VCaP (cell line): ENCODE measurements around the gene ZNF808.
"Not testable (repeated sequence)": the region's sequence is repeated elsewhere in the genome, so short reads cannot be mapped to it uniquely, and the experiment has no call there.

Experiments used
- H3K27ac ChIP-seq: fragments of 450-650 bp; 2 replicates; pipeline ENCODE4 v1.5.1; 2017
- TF ChIP-seq, protein P1 (sequence below): fragments of 450-650 bp; conservative IDR thresholded peaks from 2 replicates; pipeline ENCODE4 v1.5.1; 2017; ENCODE audit warnings: mild to moderate bottlenecking, moderate library complexity

Gene ZNF808

DNA sequence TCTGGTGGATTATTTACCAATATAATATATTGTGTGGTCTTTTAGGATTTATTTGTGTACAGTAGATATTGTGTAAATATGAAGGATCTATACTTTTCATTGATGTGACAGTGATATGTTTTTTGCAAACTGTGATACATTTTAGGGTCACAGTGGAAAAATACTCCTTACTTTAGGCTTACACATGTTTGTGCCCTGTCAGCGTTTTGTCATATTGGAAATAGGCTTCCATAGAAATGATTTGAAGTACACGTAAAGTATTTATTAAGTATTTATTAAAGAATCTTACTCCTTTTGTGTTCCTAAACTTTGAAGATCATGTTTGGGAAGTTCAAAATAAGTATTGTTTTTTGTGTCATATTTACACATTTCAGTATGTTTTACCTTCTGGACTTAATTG, 5.0 kb downstream of the ZNF808 start:
- H3K27ac ChIP-seq = no peak overlapping the region
- TF ChIP-seq, protein P1, sequence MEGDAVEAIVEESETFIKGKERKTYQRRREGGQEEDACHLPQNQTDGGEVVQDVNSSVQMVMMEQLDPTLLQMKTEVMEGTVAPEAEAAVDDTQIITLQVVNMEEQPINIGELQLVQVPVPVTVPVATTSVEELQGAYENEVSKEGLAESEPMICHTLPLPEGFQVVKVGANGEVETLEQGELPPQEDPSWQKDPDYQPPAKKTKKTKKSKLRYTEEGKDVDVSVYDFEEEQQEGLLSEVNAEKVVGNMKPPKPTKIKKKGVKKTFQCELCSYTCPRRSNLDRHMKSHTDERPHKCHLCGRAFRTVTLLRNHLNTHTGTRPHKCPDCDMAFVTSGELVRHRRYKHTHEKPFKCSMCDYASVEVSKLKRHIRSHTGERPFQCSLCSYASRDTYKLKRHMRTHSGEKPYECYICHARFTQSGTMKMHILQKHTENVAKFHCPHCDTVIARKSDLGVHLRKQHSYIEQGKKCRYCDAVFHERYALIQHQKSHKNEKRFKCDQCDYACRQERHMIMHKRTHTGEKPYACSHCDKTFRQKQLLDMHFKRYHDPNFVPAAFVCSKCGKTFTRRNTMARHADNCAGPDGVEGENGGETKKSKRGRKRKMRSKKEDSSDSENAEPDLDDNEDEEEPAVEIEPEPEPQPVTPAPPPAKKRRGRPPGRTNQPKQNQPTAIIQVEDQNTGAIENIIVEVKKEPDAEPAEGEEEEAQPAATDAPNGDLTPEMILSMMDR = no peak

DNA sequence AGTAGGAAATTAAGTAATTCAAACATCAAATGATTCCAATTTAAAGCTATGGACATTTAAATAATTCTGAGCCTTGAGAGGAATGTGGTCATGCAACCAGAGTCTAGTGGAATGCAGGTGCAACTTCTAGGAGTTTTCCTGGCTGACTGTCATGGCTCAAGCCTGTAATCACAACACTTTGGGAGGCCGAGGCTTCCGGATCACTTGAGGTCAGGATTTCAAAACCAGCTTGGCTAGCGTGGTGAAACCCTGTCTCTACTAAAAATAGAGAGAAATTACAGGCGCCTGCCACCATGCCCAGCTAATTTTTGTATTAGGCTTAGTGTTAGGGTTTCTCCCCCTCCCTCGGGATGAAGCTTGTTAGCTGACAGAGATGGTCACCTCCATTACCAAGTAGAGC, 6.4 kb downstream of the ZNF808 start:
- H3K27ac ChIP-seq = no peak overlapping the region
- TF ChIP-seq, protein P1 = no peak

DNA sequence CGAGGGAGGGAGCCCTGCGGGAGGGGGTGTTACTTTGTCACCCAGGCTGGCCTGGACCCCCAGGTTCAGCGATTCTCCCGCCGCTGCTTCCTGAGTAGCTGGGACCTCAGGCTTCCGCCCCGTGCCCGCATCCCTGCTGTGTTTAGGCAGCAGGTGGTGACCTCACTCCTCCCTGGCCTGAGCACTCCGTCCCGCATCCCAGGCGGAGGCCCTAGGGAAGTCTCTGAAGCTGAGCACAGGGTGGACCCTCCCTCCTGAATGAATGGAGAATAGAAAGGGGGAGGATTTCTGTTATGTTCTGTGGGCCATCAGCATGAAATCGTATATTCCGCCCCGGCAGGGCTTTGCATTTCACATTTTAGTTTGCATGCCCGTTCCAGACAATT, 7.9 kb downstream of the ZNF808 start:
- not testable (repeated sequence) for H3K27ac ChIP-seq

DNA sequence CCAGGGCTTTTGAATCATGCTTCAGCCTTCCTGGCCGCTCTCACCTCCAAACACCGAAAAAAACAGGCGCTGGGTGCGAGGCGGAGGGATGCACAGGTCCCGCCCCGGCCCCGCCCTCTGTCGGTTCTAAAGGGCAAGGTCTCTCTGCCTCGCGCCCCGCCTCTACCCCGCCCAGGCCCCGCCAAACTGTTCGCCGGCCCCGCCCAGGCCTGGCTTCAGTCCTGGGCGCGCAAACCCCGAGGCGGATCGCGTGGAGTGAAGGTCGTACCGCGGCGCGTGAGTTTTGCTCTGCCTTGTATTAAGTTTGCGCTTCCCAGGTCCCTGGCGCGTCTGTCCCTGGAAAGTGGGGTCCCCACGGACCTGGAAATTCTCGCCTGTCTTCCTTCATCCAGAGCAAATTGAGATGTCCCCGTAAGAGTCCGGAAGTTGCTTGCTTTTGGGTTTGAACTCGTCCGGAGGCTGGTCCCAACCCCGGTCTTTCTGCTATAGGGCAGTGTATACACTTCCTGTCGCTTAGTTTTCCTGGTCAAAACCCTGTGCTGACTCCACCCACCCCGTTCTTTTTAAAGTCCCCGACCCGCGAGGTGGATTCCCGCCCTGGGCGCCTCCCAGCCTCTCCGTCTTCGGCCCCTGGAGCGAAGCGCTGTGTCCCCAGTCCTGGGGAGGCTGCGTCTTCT, 8.4 kb downstream of the ZNF808 start:
- H3K27ac ChIP-seq = no peak overlapping the region
- TF ChIP-seq, protein P1 = no peak

DNA sequence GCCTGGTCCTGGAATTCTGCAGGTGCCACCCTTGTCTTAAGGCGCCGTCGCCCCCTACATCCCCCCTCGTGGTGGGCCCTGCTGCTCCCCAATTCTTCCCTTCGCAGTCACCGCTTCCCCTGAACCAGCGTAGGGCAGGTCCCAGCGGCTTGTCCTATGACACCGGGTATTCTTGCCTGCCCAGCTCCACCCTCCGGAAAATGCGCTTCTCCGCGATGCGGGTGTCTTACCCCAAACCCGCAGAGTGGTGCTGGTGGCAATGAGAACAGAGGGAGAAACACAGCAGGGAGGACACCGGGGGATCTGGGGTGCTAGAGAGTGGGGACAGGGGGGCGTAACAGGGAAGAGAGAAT, 9.0 kb downstream of the ZNF808 start:
- no peak overlapping the region for H3K27ac ChIP-seq
- TF ChIP-seq, protein P1 = no peak

DNA sequence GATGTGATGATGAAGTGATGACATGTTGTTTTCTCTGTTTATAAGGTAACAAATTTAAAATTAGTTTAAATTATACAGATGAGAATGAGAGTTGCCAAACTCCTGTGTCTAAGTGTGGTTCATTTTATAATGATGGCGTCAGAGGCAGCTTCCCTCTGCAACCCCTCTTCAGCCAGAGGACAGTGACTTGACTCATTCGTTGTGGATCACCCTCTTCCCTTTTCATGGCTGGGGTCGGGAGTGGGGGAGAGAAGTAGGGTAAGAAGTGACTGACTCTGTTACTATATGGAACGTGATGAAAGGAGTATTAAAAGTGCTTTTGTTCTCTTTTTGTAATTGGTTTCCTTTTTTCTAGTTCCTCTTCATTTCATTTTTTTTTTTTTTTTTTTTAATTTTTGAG, 11.3 kb downstream of the ZNF808 start:
- H3K27ac ChIP-seq = not testable (repeated sequence)

DNA sequence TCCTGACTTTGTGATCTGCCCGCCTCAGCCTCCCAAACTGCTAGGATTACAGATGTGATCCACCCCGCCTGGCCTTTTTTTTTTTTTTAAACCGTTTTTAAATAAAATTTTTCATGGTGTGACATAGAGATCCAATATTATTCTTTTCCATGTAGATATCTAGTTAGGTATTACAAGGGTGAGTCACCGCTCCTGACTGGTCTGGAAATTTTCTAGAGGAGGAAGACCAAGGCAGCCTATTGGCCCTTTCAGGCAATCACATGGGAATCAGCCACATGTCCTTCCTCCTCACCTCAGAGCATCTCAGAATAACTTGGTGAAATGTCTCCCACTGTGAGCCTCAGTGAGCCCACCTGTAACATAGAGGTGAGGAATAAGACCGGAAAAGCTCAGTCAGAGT, 13.7 kb downstream of the ZNF808 start:
- not testable (repeated sequence) for H3K27ac ChIP-seq

DNA sequence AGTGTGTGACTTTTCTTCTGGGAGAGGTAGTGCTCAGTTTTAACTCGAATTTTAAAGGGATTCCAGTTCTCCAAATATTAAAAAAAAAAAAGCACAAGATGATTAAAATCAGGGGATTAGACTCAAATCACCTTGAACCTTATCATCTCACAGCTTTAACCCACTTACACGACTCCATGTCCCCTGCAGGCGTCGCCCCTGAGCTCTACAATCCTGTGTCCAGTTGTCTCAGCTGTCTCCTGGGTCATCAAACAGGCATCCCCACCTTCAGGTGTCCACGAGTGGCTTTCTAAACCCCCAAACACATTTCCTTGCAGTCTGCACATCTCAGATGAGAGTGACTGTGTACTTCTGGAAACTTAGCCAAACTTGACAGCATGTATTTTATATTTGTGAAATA, 14.1 kb downstream of the ZNF808 start:
- no peak overlapping the region for H3K27ac ChIP-seq
- TF ChIP-seq, protein P1 = no peak

DNA sequence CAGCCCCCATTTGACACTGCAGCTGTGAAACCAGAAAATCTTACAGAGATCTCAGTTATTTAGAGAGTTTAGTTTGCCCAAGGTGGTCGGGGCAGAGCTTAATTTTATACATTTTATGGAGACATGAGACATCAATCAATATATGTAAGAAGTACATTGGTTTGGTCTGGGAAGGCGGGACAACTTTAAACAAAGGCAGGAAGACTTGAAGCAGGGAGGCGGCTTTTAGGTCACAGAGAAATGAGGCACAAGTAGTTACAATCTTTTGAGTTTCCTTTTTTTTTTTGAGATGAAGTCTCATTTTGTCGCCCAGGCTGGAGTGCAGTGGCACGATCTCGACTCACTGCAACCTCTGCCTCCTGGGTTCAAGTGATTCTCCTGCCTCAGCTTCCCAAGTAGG, 15.1 kb downstream of the ZNF808 start:
- not testable (repeated sequence) for H3K27ac ChIP-seq

DNA sequence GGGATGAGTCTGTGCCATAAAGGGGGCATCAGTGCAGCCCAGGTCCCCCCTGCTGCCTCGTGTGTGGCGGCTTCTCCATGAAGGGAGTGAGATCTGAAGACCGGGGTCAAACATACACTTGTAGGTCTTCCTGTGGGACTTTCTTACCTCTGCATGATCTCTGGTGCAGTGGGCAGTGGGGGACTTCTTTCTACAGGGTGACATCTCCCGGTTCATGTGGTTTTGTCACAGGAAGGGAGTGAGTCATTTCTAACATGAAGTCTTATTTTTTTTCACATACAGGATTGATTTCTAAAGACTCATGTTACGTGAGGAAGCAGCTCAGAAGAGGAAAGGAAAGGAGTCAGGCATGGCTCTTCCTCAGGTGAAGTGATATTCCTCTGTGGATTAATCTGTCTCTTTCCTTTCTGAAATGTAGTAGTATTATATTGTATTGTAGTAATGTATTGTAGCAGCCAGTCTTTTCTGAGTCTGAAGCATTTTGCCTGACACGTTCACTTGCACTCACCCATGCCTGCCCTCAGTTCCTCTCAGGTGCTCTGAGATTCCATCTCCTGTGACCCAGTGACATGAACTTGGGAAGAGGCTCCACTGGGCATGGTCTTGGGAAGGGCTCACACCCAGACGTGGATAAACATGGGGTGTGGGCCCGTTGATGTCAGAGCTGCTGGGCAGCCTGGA, 15.7 kb downstream of the ZNF808 start:
- H3K27ac ChIP-seq = no peak overlapping the region
- TF ChIP-seq, protein P1 = no peak
